ENCODE measurements around the gene HAPLN3. TPM values are rescaled to one million over a fixed set of nuclear protein-coding genes. Genes with fewer than 3 reads are reported as not detected.

HAPLN3 gene
- polyA plus RNA-seq, 2 of the 4 experiments (the other 2 are of a cell fraction): 8.5 to 39.7 TPM

DNA sequence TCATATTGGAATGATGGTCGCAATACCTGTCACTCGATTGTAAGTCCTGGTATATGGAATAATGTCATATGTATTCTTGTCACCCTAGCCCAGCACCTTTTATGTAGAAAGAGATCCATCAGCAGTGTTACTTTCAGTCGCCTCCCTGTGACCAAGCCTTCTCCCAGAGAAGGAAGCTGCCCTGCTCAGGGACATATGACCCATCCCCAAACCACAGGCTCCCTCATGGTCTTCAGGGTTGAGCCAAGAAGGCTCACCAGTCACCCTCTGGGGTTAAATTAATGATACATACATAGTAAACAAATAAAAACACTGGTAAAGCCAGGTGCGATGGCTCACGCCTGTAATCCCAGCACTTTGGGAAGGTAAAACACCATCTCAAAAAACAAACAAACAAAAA lies 22.4 kb upstream of the HAPLN3 start:
- TF ChIP-seq RFX5 (IDR thresholded peaks at IDR 0.05) (no peak), GATA3 (IDR thresholded peaks at IDR 0.05; ENCODE audit: borderline replicate concordance) (no peak), RAD21 (conservative IDR thresholded peaks at IDR 0.05 in 1 of 2, IDR thresholded peaks at IDR 0.05 in 1 of 2) (no peak), HOXB13 (CRISPR knock-in tag; IDR thresholded peaks at IDR 0.05; ENCODE audit: low read depth) (no peak), FOXS1 (CRISPR knock-in tag; IDR thresholded peaks at IDR 0.05) (no peak), MAFK (IDR thresholded peaks at IDR 0.05; ENCODE audit: partially characterized antibody) (no peak), POLR2AphosphoS2 (conservative IDR thresholded peaks at IDR 0.05; ENCODE audit: low read length) (no peak)
- TF ChIP-seq, protein P1, sequence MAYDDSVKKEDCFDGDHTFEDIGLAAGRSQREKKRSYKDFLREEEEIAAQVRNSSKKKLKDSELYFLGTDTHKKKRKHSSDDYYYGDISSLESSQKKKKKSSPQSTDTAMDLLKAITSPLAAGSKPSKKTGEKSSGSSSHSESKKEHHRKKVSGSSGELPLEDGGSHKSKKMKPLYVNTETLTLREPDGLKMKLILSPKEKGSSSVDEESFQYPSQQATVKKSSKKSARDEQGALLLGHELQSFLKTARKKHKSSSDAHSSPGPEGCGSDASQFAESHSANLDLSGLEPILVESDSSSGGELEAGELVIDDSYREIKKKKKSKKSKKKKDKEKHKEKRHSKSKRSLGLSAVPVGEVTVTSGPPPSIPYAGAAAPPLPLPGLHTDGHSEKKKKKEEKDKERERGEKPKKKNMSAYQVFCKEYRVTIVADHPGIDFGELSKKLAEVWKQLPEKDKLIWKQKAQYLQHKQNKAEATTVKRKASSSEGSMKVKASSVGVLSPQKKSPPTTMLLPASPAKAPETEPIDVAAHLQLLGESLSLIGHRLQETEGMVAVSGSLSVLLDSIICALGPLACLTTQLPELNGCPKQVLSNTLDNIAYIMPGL (CRISPR knock-in tag; IDR thresholded peaks at IDR 0.05; ENCODE audit: borderline replicate concordance): no peak
- WGBS (ENCODE audit: missing lambda C conversion rate): 83% methylated on average over 5 of the region's 5 CpGs
- Histone ChIP-seq H3K9me3 (no peaks in the 10 kb centered on the region), H3K4me2 (no peak overlapping the region), H3K4me1 (peaks cover 39% of the 10 kb centered on the region), H3K27ac (peak overlapping the region; percentile 49 to 78; a peak in 2 of 6 replicates), H3K4me3 (no peak overlapping the region)
- ATAC-seq: no peak
- POLR2A ChIA-PET: interaction anchor here (1.4 kb wide), 1 partner anchor 70 kb away, joined by 4 read pairs; no protein-coding TSS in a partner anchor
- FAIRE-seq: no peak
- CTCF ChIA-PET: interaction anchor here (0.6 to 32.8 kb wide), 3 partner anchors 12 to 83 kb away, joined by 3 to 851 read pairs (median 138); no protein-coding TSS in a partner anchor
- DNase-seq (ENCODE audit: low read depth in 1 of 2, low spot score in 1 of 2): no peak

DNA sequence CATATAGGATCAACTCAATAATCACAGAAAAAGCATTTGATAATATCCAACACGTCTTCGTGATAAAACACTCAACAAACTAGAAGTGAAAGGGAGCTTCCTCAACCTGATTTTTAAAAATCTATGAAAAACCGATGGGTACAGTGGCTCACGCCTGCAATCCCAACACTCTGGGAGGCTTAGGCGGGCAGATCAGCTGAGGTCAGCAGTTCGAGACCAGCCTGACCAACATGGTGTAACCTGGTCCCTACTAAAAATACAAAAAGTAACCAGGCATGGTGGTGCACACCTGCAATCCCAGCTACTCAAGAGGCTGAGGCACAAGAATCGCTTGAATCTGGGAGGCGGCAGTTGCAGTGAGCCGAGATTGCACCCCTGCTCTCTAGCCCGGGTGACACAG lies 20.0 kb upstream of the HAPLN3 start:
- Histone ChIP-seq H3K4me3 (no peak overlapping the region), H3K4me2 (no peak overlapping the region), H3K27ac (peak overlapping the region in 1 of 2 experiments; percentile 49; a peak in 1 of 6 replicates), H3K4me1 (peaks cover 45% of the 10 kb centered on the region), H3K9me3 (no peaks in the 10 kb centered on the region)
- ATAC-seq: no peak
- ChIA-PET POLR2A (interaction anchor here (1.2 kb wide), 1 partner anchor 67 kb away, joined by 4 read pairs; no protein-coding TSS in a partner anchor), CTCF (interaction anchor here (0.6 to 32.8 kb wide), 4 partner anchors 10 to 136 kb away, joined by 3 to 851 read pairs (median 70); no protein-coding TSS in a partner anchor)
- no peak for FAIRE-seq
- no peak for TF ChIP-seq ZNF302 (CRISPR knock-in tag; IDR thresholded peaks at IDR 0.05)
- no peak for TF ChIP-seq CBX8 (IDR thresholded peaks at IDR 0.05)
- peak; percentile 67 for TF ChIP-seq MAFK (IDR thresholded peaks at IDR 0.05; ENCODE audit: partially characterized antibody)
- WGBS (ENCODE audit: missing lambda C conversion rate): 86% methylated on average over 10 of the region's 10 CpGs
- no peak for DNase-seq (ENCODE audit: low read depth in 1 of 2, low spot score in 1 of 2)

DNA sequence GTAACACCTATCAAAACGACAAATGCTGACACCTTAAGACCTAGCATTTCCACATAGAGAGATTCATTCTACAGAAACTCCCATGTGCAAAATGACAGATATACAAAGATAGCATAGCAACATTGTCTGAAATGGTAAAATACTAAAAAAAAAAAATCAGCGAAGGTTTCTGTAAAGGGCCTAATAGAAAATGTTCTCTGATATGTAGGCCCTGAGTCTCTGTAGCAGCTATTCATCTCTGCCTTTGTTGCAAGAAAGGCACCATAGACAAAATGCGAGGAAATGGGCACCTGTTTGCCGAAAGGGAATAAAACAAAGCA lies 18.5 kb upstream of the HAPLN3 start:
- FAIRE-seq (no peak), DNase-seq (ENCODE audit: low read depth in 1 of 2, low spot score in 1 of 2) (peak in 1 of 2 experiments; percentile 62), ATAC-seq (no peak)
- peak overlapping the region; percentile 88 for H3K4me2 ChIP-seq
- peak overlapping the region; percentile 73 to 89 for H3K27ac ChIP-seq
- ChIA-PET POLR2A (interaction anchor here (0.5 to 3.4 kb wide), 9 partner anchors 9 to 869 kb away, joined by 3 to 40 read pairs (median 5); no protein-coding TSS in a partner anchor), CTCF (interaction anchor here (1.0 to 32.8 kb wide), 3 partner anchors 9 to 107 kb away, joined by 3 to 851 read pairs (median 138); no protein-coding TSS in a partner anchor)
- WGBS (ENCODE audit: missing lambda C conversion rate): 63% methylated on average over 4 of the region's 4 CpGs
- no peaks in the 10 kb centered on the region for H3K9me3 ChIP-seq
- H3K4me3 ChIP-seq: peak overlapping the region; percentile 66
- TF ChIP-seq NPAS2 (CRISPR knock-in tag; IDR thresholded peaks at IDR 0.05; ENCODE audit: borderline replicate concordance) (no peak), CBX8 (IDR thresholded peaks at IDR 0.05) (no peak), FOXS1 (CRISPR knock-in tag; IDR thresholded peaks at IDR 0.05) (no peak), POLR2AphosphoS2 (conservative IDR thresholded peaks at IDR 0.05; ENCODE audit: low read length) (no peak), CHD4 (IDR thresholded peaks at IDR 0.05; ENCODE audit: borderline replicate concordance) (no peak), TFCP2L1 (CRISPR knock-in tag; IDR thresholded peaks at IDR 0.05) (no peak), ZNF302 (CRISPR knock-in tag; IDR thresholded peaks at IDR 0.05) (no peak), EHMT2 (IDR thresholded peaks at IDR 0.05; ENCODE audit: low read depth) (no peak), ESRRA (IDR thresholded peaks at IDR 0.05; ENCODE audit: borderline replicate concordance, low read length) (no peak), HOXB5 (CRISPR knock-in tag; IDR thresholded peaks at IDR 0.05) (no peak), MAZ (IDR thresholded peaks at IDR 0.05; ENCODE audit: borderline replicate concordance, low read depth, low read length) (no peak), RAD21 (conservative IDR thresholded peaks at IDR 0.05 in 1 of 2, IDR thresholded peaks at IDR 0.05 in 1 of 2) (no peak), PHF8 (IDR thresholded peaks at IDR 0.05; ENCODE audit: borderline replicate concordance, low read depth) (no peak), SREBF2 (IDR thresholded peaks at IDR 0.05) (no peak), GATA3 (IDR thresholded peaks at IDR 0.05; ENCODE audit: borderline replicate concordance) (no peak)
- TF ChIP-seq, protein P2, sequence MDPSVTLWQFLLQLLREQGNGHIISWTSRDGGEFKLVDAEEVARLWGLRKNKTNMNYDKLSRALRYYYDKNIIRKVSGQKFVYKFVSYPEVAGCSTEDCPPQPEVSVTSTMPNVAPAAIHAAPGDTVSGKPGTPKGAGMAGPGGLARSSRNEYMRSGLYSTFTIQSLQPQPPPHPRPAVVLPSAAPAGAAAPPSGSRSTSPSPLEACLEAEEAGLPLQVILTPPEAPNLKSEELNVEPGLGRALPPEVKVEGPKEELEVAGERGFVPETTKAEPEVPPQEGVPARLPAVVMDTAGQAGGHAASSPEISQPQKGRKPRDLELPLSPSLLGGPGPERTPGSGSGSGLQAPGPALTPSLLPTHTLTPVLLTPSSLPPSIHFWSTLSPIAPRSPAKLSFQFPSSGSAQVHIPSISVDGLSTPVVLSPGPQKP (IDR thresholded peaks at IDR 0.05; ENCODE audit: low read depth, low read length): no peak
- TF ChIP-seq, protein P3, sequence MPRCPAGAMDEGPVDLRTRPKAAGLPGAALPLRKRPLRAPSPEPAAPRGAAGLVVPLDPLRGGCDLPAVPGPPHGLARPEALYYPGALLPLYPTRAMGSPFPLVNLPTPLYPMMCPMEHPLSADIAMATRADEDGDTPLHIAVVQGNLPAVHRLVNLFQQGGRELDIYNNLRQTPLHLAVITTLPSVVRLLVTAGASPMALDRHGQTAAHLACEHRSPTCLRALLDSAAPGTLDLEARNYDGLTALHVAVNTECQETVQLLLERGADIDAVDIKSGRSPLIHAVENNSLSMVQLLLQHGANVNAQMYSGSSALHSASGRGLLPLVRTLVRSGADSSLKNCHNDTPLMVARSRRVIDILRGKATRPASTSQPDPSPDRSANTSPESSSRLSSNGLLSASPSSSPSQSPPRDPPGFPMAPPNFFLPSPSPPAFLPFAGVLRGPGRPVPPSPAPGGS (IDR thresholded peaks at IDR 0.05): no peak
- TF ChIP-seq, protein P4, sequence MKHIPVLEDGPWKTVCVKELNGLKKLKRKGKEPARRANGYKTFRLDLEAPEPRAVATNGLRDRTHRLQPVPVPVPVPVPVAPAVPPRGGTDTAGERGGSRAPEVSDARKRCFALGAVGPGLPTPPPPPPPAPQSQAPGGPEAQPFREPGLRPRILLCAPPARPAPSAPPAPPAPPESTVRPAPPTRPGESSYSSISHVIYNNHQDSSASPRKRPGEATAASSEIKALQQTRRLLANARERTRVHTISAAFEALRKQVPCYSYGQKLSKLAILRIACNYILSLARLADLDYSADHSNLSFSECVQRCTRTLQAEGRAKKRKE (CRISPR knock-in tag; IDR thresholded peaks at IDR 0.05; ENCODE audit: low read depth): no peak
- peaks cover 31% of the 10 kb centered on the region for H3K4me1 ChIP-seq

Measured in A549 (cell line).